ENCODE results near the gene XPO6.

Gene XPO6

GRCh38 chr16:28067604-28068379 is 144.0 kb downstream of the XPO6 start:
- H3K4me1 ChIP-seq (ENCODE audit: insufficient read depth, low read length, poor library complexity, severe bottlenecking), result no peaks in the 10 kb centered on the region
- H3K27me3 ChIP-seq (ENCODE audit: insufficient read depth, low read length, poor library complexity, severe bottlenecking), result no peaks in the 10 kb centered on the region

GRCh38 chr16:28064706-28065249 is 147.0 kb downstream of the XPO6 start:
- H3F3A ChIP-seq (ENCODE audit: low read depth), result no peaks in the 10 kb centered on the region
- H3K4me2 ChIP-seq (ENCODE audit: low read depth, low read length, poor library complexity, severe bottlenecking), result no peak overlapping the region
- no peaks in the 10 kb centered on the region for H3K27me3 ChIP-seq (ENCODE audit: insufficient read depth, low read length, poor library complexity, severe bottlenecking)
- no peak overlapping the region for H2AFZ ChIP-seq (ENCODE audit: low read length)
- H3K36me3 ChIP-seq (ENCODE audit: insufficient read depth, low read length), result no peaks in the 10 kb centered on the region
- TF ChIP-seq CTCF (conservative IDR thresholded peaks at IDR 0.05; ENCODE audit: low read length), result no peak
- no peak for TF ChIP-seq EZH2phosphoT487 (IDR thresholded peaks at IDR 0.05; ENCODE audit: borderline replicate concordance)
- no peaks in the 10 kb centered on the region for H3K9me3 ChIP-seq (ENCODE audit: insufficient read depth, low read depth, low read length)
- H3K79me2 ChIP-seq (ENCODE audit: insufficient read depth, low read length), result no peaks in the 10 kb centered on the region
- H4K20me1 ChIP-seq (ENCODE audit: insufficient read depth, low read length, poor library complexity, severe bottlenecking), result no peaks in the 10 kb centered on the region
- no peaks in the 10 kb centered on the region for H3K4me1 ChIP-seq (ENCODE audit: insufficient read depth, low read length, poor library complexity, severe bottlenecking)
- no peak overlapping the region for H3K9ac ChIP-seq (ENCODE audit: low read depth, low read length, poor library complexity, severe bottlenecking)
- H3K4me3 ChIP-seq (ENCODE audit: low read length, poor library complexity, severe bottlenecking), result no peak overlapping the region
- H3K9me2 ChIP-seq (replicated peaks; ENCODE audit: low read depth, low read length), result no peaks in the 10 kb centered on the region

More at GRCh38 chr16:28067604-28068379, 144.0 kb downstream of the XPO6 start:
- H2AFZ ChIP-seq (ENCODE audit: low read length), result no peak overlapping the region
- H3K9me2 ChIP-seq (replicated peaks; ENCODE audit: low read depth, low read length), result no peaks in the 10 kb centered on the region
- no peaks in the 10 kb centered on the region for H4K20me1 ChIP-seq (ENCODE audit: insufficient read depth, low read length, poor library complexity, severe bottlenecking)
- H3K36me3 ChIP-seq (ENCODE audit: insufficient read depth, low read length), result no peaks in the 10 kb centered on the region
- no peak for TF ChIP-seq EZH2phosphoT487 (IDR thresholded peaks at IDR 0.05; ENCODE audit: borderline replicate concordance)
- no peak for TF ChIP-seq CTCF (conservative IDR thresholded peaks at IDR 0.05; ENCODE audit: low read length)
- H3K79me2 ChIP-seq (ENCODE audit: insufficient read depth, low read length), result no peaks in the 10 kb centered on the region
- H3K9me3 ChIP-seq (ENCODE audit: insufficient read depth, low read depth, low read length), result no peaks in the 10 kb centered on the region
- no peak overlapping the region for H3K4me3 ChIP-seq (ENCODE audit: low read length, poor library complexity, severe bottlenecking)
- no peak overlapping the region for H3K4me2 ChIP-seq (ENCODE audit: low read depth, low read length, poor library complexity, severe bottlenecking)
- H3F3A ChIP-seq (ENCODE audit: low read depth), result no peaks in the 10 kb centered on the region
- H3K9ac ChIP-seq (ENCODE audit: low read depth, low read length, poor library complexity, severe bottlenecking), result no peak overlapping the region

- H4K20me1 ChIP-seq (ENCODE audit: insufficient read depth, low read length, poor library complexity, severe bottlenecking), result no peaks in the 10 kb centered on the region
- H3K4me3 ChIP-seq (ENCODE audit: low read length, poor library complexity, severe bottlenecking), result no peak overlapping the region
- H3K4me2 ChIP-seq (ENCODE audit: low read depth, low read length, poor library complexity, severe bottlenecking), result no peak overlapping the region
- H2AFZ ChIP-seq (ENCODE audit: low read length), result no peak overlapping the region
- no peaks in the 10 kb centered on the region for H3K9me3 ChIP-seq (ENCODE audit: insufficient read depth, low read depth, low read length)
- TF ChIP-seq EZH2phosphoT487 (IDR thresholded peaks at IDR 0.05; ENCODE audit: borderline replicate concordance), result no peak
- TF ChIP-seq CTCF (conservative IDR thresholded peaks at IDR 0.05; ENCODE audit: low read length), result no peak
- no peaks in the 10 kb centered on the region for H3K79me2 ChIP-seq (ENCODE audit: insufficient read depth, low read length)
- no peaks in the 10 kb centered on the region for H3K4me1 ChIP-seq (ENCODE audit: insufficient read depth, low read length, poor library complexity, severe bottlenecking)
- no peaks in the 10 kb centered on the region for H3K9me2 ChIP-seq (replicated peaks; ENCODE audit: low read depth, low read length)
- H3K36me3 ChIP-seq (ENCODE audit: insufficient read depth, low read length), result no peaks in the 10 kb centered on the region
- H3K9ac ChIP-seq (ENCODE audit: low read depth, low read length, poor library complexity, severe bottlenecking), result no peak overlapping the region
- H3K27me3 ChIP-seq (ENCODE audit: insufficient read depth, low read length, poor library complexity, severe bottlenecking), result no peaks in the 10 kb centered on the region
- H3F3A ChIP-seq (ENCODE audit: low read depth), result no peaks in the 10 kb centered on the region
Observed at GRCh38 chr16:28064150-28064549, 147.6 kb downstream of the XPO6 start.
